Skin epidermis (tissue), 12 donors: ENCODE data around the gene ZNF446.
A peak's percentile ranks its signal among the peaks of the same experiment; 100 is the strongest.
"Not testable (repeated sequence)": the region's sequence is repeated elsewhere in the genome, so short reads cannot be mapped to it uniquely, and the experiment has no call there.

Experiments
- H3K27ac ChIP-seq, 21 experiments: fragments of 200-600 bp; sonication (generic) in 11 of 21; one replicate each; pipeline ENCODE4 v1.5.0; 2020; ENCODE audit warnings: mild to moderate bottlenecking in 3 of 21, inconsistent platforms in 2 of 21, moderate library complexity in 2 of 21
- H3K4me3 ChIP-seq, 7 experiments: fragments of 200-600 bp; sonication (generic) in 2 of 7; one replicate each; pipeline ENCODE4 v1.5.0; 2020; ENCODE audit warnings: inconsistent platforms in 2 of 7, mild to moderate bottlenecking in 2 of 7, moderate library complexity in 1 of 7

ZNF446 gene

DNA sequence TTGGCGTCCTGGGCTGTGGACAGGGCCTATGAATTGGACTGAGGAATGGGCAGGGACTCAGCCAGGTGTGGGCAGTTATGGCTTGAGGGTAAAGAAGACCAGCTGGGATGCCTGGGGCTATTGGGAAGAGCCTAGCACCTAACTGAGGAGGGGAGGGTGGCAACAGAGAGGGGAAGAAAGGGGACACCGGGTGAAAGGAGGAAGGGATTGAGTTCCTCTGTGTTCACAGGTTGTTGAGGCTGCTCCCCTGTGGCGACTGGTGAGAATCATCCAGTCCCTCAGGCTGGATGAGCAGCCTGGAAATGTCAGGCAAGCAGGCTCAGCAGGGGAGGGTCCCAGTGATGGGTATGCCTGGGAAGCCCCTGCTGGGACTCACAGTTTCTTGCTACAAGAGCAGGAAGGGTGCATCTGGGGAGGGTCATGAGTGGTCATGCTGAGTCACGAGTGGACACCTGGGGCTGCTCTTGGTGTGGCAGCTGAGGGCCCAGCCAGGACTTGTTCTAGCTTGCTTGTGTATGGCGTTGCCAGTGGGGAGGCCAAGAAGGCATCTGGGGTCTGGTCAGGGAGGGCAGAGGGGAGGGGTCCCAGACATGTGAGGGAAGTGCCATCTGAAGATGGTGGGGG lies 7.8 kb upstream of the ZNF446 start:
- H3K4me3 ChIP-seq: peak overlapping the region in 1 of 7 experiments; percentile 99
- no peak overlapping the region for H3K27ac ChIP-seq

DNA sequence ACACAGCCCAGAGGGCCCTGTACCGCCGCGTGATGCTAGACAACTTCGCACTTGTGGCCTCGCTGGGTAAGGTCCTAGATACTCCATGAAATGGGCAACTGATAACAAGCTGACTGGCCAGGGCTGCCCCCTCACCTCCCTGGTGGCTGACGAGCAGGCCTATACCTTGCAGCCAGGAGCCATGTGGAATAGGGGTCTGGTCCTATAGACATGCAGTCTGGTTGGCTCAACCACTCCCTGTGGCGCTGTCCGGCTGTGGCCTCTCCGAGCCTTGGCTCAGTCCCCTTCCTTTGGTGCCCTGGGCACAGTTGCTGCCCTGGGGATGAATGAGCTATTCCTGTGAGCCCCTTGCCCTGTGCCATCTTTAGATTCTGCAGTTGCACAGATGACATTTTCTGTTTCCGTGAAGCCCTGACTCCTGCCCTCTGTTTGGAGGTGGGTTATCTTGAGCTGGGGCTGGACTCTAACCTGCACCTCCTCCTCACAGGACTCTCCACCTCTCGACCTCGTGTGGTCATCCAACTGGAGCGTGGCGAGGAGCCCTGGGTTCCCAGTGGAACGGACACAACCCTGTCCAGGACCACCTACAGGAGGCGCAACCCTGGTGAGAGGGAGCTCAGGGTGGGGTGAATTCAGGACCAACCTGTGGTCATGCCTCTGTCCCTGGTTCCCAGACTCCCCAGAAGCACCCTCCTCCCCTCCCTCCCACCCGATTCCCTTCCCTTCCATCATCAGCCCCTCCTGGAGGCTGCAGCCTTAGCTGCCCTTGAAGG lies 6.7 kb upstream of the ZNF446 start:
- H3K27ac ChIP-seq: no peak overlapping the region
- no peak overlapping the region for H3K4me3 ChIP-seq

DNA sequence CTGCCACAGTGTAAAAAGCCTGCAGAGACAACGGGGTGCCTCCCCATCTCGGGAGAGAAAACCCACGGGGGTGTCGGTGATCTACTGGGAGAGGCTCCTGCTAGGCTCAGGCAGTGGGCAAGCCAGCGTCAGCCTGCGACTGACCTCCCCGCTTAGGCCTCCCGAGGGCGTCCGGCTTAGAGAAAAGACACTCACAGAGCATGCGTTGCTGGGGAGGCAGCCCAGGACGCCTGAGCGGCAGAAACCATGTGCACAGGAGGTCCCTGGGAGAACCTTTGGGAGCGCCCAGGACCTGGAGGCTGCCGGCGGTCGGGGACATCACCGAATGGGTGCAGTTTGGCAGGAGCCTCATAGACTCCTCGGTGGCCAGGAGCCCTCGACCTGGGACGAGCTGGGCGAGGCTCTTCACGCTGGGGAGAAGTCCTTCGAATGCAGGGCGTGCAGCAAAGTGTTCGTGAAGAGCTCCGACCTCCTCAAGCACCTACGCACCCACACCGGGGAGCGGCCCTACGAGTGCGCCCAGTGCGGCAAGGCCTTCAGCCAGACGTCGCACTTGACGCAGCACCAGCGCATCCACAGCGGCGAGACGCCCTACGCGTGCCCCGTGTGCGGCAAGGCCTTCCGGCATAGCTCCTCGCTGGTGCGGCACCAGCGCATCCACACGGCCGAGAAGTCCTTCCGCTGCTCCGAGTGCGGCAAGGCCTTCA lies 5.2 kb upstream of the ZNF446 start:
- H3K4me3 ChIP-seq: not testable (repeated sequence)

DNA sequence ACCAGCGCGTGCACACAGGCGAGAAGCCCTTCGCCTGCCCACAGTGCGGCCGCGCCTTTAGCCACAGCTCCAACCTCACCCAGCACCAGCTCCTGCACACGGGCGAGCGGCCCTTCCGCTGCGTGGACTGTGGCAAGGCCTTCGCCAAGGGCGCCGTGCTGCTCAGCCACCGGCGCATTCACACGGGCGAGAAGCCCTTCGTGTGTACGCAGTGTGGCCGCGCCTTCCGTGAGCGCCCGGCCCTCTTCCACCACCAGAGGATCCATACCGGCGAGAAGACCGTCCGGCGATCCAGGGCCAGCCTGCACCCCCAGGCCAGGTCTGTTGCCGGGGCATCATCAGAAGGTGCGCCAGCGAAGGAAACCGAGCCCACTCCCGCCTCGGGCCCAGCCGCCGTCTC lies 4.4 kb upstream of the ZNF446 start:
- Histone ChIP-seq H3K4me3 (no peak overlapping the region), H3K27ac (no peak overlapping the region)

More for the DNA sequence above, 5.2 kb upstream of the ZNF446 start:
- H3K27ac ChIP-seq: not testable (repeated sequence)

- Histone ChIP-seq H3K4me3 (no peak overlapping the region), H3K27ac (no peak overlapping the region)
Observed at GRCh38 chr19:58473775-58474174, 2.4 kb upstream of the ZNF446 start.

DNA sequence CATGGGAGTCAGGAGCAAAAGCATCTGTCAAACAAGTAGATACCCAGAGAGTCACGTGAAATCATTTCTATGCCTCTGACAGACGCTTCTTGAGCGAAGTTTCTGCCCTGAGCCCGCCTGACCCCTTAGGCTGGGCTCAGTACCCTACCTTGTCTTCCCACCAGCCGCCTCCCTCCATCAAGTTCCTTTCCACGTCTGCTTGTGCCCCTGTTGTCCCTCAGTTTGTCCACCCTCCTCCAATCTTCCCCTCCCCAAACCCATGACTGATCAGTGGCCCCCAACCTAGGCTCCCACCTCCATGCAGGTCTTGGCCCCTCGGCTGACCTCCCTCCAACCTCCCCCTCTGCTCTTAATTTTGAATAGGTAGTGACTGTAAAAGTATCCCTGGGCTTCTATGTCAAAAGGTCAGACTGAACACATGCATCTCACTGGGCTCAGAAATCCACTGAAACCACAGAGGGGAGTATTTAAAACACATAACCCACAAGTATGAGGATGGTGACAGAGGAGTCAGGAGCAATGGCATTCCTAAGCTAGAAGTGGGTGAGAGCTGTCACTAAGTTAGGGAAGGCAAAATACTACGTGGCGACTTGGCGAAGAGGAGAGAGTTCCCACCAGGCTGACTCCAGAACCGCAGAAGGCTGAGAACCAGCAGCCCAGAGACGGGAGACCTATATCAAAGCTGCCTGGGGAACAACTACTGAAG lies 1.7 kb upstream of the ZNF446 start:
- Histone ChIP-seq H3K4me3 (no peak overlapping the region), H3K27ac (peak overlapping the region in 7 of 21 experiments; percentile 84 to 93 (median 88))

DNA sequence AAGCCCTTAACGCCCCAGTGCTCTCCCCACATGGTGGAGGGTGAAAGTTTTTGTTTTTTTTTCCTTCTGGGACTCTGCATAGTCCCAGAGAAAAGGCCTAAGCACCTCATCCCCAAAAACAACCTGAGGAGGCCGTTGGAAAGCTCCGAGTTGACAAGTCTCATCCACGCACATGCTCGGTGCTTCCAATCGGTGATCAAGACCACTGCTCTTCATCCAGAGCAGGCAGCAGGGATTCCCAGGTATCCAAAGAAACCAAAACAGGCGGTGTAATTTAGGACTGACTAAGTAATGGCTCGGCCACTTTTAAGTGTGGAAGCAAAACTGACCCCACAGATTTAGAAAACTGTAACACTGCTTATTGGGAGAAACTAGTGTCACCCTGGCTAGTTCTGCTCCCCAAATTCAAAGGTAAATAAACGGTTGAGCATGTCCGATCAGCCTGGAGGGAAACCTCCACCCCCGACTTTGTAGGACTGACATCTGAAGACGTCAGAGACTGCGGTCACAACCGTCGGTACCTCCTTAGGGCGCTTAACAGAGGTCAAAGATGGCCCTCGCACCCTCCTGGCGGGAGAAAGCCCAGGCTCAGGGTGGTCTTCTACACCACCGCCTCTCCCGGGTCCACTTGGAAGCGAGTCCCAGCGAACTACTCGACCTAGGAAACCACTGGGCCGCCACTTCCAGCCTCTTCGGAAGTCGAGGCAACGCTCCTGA lies 997 bp upstream of the ZNF446 start:
- Histone ChIP-seq H3K27ac (peak overlapping the region in 20 of 21 experiments; percentile 61 to 97 (median 86)), H3K4me3 (peak overlapping the region; percentile 45 to 71 (median 59))

DNA sequence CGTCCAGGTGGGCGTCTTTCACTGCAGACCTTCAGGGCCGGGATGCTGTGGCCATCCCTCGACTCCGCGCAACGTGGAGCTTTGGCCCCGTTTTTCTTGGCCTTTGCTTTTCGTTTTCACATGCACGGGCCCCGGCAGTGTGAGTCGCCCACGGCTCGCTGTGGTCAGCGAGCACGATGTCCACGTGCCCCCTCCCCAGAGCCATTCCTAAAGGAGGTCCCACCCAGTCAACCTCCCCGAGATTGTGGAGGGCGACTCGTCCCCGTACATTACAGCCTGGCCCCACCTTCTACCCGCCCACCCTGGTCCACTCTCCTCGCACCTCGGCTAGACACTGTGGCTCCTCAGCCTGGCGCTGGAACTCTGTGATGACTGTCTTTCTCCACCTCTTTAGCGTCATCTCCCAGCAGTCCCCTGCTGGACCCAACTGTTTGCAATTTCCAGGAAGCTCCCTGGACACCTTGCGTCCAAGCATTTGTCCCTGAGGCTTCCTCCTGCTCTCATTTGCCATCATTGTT lies 405 bp downstream of the ZNF446 start:
- Histone ChIP-seq H3K27ac (peak overlapping the region; percentile 47 to 97 (median 86)), H3K4me3 (peak overlapping the region; percentile 45 to 71 (median 59))

DNA sequence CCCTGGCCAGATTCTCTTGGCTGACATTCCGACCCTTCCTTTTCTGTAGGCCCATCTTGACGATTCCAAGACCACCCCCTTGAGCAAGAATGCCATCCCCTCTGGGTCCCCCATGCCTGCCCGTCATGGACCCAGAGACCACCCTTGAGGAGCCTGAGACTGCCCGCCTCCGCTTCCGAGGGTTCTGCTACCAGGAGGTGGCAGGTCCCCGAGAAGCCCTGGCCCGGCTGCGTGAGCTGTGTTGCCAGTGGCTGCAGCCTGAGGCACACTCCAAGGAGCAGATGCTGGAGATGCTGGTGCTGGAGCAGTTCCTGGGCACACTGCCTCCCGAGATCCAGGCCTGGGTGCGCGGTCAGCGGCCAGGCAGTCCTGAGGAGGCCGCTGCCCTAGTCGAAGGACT lies 978 bp downstream of the ZNF446 start:
- H3K27ac ChIP-seq: peak overlapping the region in 12 of 21 experiments; percentile 68 to 97 (median 87)
- no peak overlapping the region for H3K4me3 ChIP-seq

GRCh38 chr19:58477871-58478270 lies 1.7 kb downstream of the ZNF446 start:
- H3K4me3 ChIP-seq: no peak overlapping the region
- peak overlapping the region in 5 of 21 experiments; percentile 86 to 92 (median 88) for H3K27ac ChIP-seq

DNA sequence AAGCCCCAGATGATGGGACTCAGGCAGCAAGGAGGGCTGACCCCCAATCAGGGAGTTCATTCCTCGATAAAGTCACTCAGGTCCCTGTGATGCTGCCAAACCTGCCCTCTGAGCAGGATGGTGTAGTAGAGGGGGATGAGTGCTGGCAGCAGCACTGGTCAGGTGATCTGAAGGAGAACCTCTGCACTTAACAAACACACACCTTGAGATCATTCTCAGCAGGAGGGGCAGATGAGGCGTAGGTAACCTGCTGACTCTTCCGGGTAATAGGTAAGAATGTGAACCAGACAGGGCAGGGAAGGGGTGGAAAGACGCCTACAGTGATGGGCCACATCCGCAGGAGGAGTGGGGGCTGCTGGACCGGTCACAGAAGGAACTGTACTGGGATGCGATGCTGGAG lies 3.2 kb downstream of the ZNF446 start:
- no peak overlapping the region for H3K27ac ChIP-seq
- H3K4me3 ChIP-seq: no peak overlapping the region

- no peak overlapping the region for H3K4me3 ChIP-seq
- H3K27ac ChIP-seq: no peak overlapping the region
Observed at GRCh38 chr19:58479736-58480480, 3.8 kb downstream of the ZNF446 start.

DNA sequence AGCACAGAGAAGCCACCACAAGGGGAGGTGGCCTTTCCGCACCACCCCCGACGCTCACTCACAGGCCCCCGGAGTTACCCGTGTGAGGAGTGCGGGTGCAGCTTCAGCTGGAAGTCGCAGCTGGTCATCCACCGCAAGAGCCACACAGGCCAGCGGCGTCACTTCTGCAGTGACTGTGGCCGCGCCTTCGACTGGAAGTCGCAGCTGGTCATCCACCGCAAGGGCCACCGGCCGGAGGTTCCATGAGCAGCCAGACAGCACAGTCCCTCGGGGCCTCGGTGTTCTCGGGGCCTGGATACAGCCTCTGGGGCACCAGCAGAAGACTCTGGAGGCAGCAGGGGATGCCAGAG lies 4.3 kb downstream of the ZNF446 start:
- Histone ChIP-seq H3K27ac (no peak overlapping the region), H3K4me3 (no peak overlapping the region)

DNA sequence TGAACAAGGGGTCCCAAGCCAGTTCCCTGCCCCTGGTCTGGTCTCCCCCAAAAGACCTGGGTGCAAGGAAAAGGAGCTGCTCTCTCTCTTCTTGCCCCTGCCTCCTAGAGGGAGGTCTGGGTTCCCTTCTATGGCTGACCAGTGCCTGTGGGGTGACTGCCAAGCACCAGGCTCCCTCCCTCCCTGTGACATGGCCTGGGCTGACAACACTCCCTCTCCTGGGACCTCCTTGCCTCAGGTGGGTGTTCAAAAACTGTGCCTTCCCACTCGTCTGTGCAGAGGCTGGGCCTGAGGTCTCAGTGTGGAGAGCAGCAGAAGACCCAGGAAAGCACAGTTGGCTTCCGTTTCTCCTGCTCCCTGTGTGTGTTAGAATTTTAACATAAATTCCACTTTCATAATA lies 4.7 kb downstream of the ZNF446 start:
- H3K4me3 ChIP-seq: no peak overlapping the region
- no peak overlapping the region for H3K27ac ChIP-seq

DNA sequence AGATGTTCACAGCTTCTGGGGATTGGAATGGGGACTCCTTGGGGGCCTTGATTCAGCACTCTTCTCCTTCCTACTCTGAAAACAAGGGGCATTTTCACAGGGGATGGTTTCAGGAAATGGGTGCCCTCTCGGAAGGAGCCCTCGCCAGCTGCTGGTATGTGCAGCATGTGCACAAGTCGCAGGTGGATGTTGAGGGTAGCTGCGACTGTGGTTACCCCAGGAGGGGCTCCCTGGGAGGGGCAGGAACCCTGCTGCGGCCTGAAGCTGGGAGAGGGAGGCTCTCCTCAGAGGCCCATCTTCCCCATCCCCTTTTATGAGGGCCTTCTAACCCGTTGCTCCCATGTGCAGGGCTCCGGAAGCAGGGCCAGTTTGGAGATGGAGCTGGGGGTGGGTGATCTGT lies 6.2 kb downstream of the ZNF446 start:
- Histone ChIP-seq H3K4me3 (no peak overlapping the region), H3K27ac (no peak overlapping the region)

DNA sequence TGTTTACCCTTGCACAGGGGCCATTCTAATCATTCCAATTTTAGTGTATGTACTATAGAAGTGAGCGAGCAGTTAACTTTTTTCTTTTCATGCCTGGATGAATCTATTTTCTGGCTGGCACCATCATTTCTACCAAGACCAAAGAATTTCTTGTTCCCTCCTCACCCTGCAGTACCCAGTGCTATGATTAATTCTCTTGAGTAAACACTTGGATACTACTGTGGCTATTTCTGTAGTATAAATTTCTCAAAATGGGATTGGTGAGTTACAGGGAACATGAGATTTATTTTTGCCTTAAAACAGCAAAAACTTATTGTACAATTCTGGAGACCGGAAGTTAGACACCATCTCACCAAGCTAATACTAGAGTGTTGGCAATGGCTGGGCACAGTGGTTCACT lies 7.6 kb downstream of the ZNF446 start:
- H3K4me3 ChIP-seq: no peak overlapping the region
- no peak overlapping the region for H3K27ac ChIP-seq

- not testable (repeated sequence) for H3K4me3 ChIP-seq, H3K27ac ChIP-seq
Observed at GRCh38 chr19:58484349-58484748, 8.2 kb downstream of the ZNF446 start.

- no peak overlapping the region for H3K4me3 ChIP-seq
- H3K27ac ChIP-seq: no peak overlapping the region
Observed at GRCh38 chr19:58491393-58491792, 15.2 kb downstream of the ZNF446 start.

DNA sequence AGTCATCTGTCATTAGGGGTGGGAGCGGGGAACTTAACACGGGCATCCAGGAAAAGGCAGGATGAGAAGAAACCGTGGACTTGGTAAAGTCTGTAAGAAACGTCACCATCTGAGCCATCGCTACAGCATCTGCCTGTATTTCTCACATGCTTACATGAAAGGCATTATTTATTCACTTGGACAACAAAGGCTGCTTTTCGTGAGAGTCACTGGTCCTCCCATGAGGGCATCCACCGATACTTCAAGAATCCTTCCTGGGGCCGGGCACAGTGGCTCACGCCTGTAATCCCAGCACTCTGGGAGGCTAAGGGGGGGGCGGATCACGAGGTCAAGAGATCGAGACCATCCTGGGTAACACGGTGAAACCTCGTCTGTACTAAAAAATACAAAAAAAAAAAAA lies 16.1 kb downstream of the ZNF446 start:
- Histone ChIP-seq H3K4me3 (no peak overlapping the region), H3K27ac (no peak overlapping the region)
